IMR-90 (cell line): ENCODE measurements around the gene PLXNA4. TPM values are rescaled to one million over a fixed set of nuclear protein-coding genes. Genes with fewer than 3 reads are reported as not detected.

Experiments
- ATAC-seq: fragments of 200-7000 bp; cut with Tn5 transposase; 2 replicates; pipeline ENCODE4 v1.9.1; 2020; ENCODE audit warnings: low read depth, mild to moderate bottlenecking, moderate library complexity
- BruUV-seq: library from RNA; stranded (reverse); fragments of 400-500 nt; replicated peaks from 2 replicates; lab custom pipeline; 2021; lab: Mats Ljungman, UMichigan
- CTCF ChIA-PET: fragments of 300-600 bp; formaldehyde crosslinking; extraction: SDS; loops from one replicate; lab custom pipeline; 2021; ENCODE audit warnings: antibody characterized with exemption; lab: Yijun Ruan, JAX
- POLR2A ChIA-PET: fragments of 300-600 bp; sonication (Branson Sonifier 250); formaldehyde crosslinking; loops from one replicate; lab custom pipeline; 2022; ENCODE audit warnings: antibody characterized with exemption; ENCODE audit not compliant: unreplicated experiment; lab: Charles Lee
- DNase-seq: peaks from one replicate; pipeline ENCODE4 v3.0.0; 2013
- H2AFZ ChIP-seq: replicated peaks from 2 replicates; pipeline ENCODE3; 2013; ENCODE audit warnings: low read length, mild to moderate bottlenecking; ENCODE audit not compliant: poor library complexity
- H2AK5ac ChIP-seq: 2 replicates; pipeline ENCODE4 v1.6.1; 2013; ENCODE audit warnings: low read depth, low read length, inconsistent platforms
- H2AK9ac ChIP-seq: replicated peaks from 2 replicates; pipeline ENCODE3; 2013; ENCODE audit warnings: mild to moderate bottlenecking, low read depth, low read length, moderate library complexity; ENCODE audit not compliant: poor library complexity
- H2BK120ac ChIP-seq: 2 replicates; pipeline ENCODE4 v1.6.1; 2013; ENCODE audit warnings: low read depth, low read length, inconsistent platforms
- H2BK15ac ChIP-seq: 3 replicates; pipeline ENCODE4 v1.6.1; 2013; ENCODE audit warnings: low read depth, low read length, inconsistent platforms
- H2BK20ac ChIP-seq: 2 replicates; pipeline ENCODE4 v1.6.1; 2013; ENCODE audit warnings: low read depth, mild to moderate bottlenecking, inconsistent platforms, low read length, moderate library complexity
- H2BK5ac ChIP-seq: 2 replicates; pipeline ENCODE4 v1.6.1; 2013; ENCODE audit warnings: mild to moderate bottlenecking, low read depth, low read length, inconsistent platforms; ENCODE audit not compliant: poor library complexity, severe bottlenecking
- H3K14ac ChIP-seq: replicated peaks from 2 replicates; pipeline ENCODE4 v1.6.1; 2013; ENCODE audit warnings: low read depth, low read length, inconsistent platforms
- H3K18ac ChIP-seq: 2 replicates; pipeline ENCODE4 v1.6.1; 2013; ENCODE audit warnings: low read depth, low read length, control low read depth
- H3K23ac ChIP-seq: 2 replicates; pipeline ENCODE4 v1.6.1; 2013; ENCODE audit warnings: low read depth, low read length, inconsistent platforms
- H3K27ac ChIP-seq: 2 replicates; pipeline ENCODE4 v1.5.1; 2013; ENCODE audit warnings: mild to moderate bottlenecking, control low read depth, low read length; ENCODE audit not compliant: insufficient read depth
- H3K27me3 ChIP-seq: 2 replicates; pipeline ENCODE4 v1.6.1; 2013; ENCODE audit warnings: low read length; ENCODE audit not compliant: control insufficient read depth, insufficient read depth
- H3K36me3 ChIP-seq: 2 replicates; pipeline ENCODE4 v1.6.1; 2013; ENCODE audit warnings: low read length, mixed read lengths; ENCODE audit not compliant: control insufficient read depth, insufficient read depth
- H3K4ac ChIP-seq: 2 replicates; pipeline ENCODE4 v1.6.1; 2013; ENCODE audit warnings: low read depth, low read length, inconsistent platforms
- H3K4me1 ChIP-seq: 2 replicates; pipeline ENCODE4 v1.6.1; 2013; ENCODE audit warnings: low read length, mixed read lengths; ENCODE audit not compliant: control insufficient read depth, insufficient read depth
- H3K4me2 ChIP-seq: 2 replicates; pipeline ENCODE4 v1.6.1; 2013; ENCODE audit warnings: low read depth, mild to moderate bottlenecking, control low read depth, low read length, moderate library complexity
- H3K4me3 ChIP-seq: 2 replicates; pipeline ENCODE4 v1.5.1; 2013; ENCODE audit warnings: low read depth, mild to moderate bottlenecking, control low read depth, low read length, moderate library complexity; ENCODE audit not compliant: insufficient read depth
- H3K56ac ChIP-seq: 2 replicates; pipeline ENCODE4 v1.6.1; 2013; ENCODE audit warnings: low read length, inconsistent platforms; ENCODE audit not compliant: insufficient read depth; ENCODE audit errors: extremely low read depth
- H3K79me1 ChIP-seq, 2 experiments: 2 replicates each; pipeline ENCODE4 v1.6.1; 2013; ENCODE audit warnings: low read length in 2 of 2, inconsistent platforms in 1 of 2, low read depth in 1 of 2
- H3K9ac ChIP-seq: 2 replicates; pipeline ENCODE4 v1.6.1; 2013; ENCODE audit warnings: low read depth, low read length, control low read depth
- H3K9me1 ChIP-seq: 2 replicates; pipeline ENCODE4 v1.6.1; 2013; ENCODE audit warnings: low read length, inconsistent platforms; ENCODE audit not compliant: insufficient read depth
- H3K9me3 ChIP-seq: 2 replicates; pipeline ENCODE4 v1.6.1; 2013; ENCODE audit warnings: low read length; ENCODE audit not compliant: control insufficient read depth, insufficient read depth
- H4K20me1 ChIP-seq: 2 replicates; pipeline ENCODE4 v1.6.1; 2013; ENCODE audit warnings: low read length, inconsistent platforms; ENCODE audit not compliant: insufficient read depth
- H4K5ac ChIP-seq: 2 replicates; pipeline ENCODE4 v1.6.1; 2013; ENCODE audit warnings: mild to moderate bottlenecking, low read depth, low read length, control low read depth
- H4K8ac ChIP-seq, 2 experiments: 2 replicates each; pipeline ENCODE4 v1.6.1; 2013; ENCODE audit warnings: low read depth in 2 of 2, low read length in 2 of 2, control low read depth in 1 of 2, inconsistent platforms in 1 of 2
- H4K91ac ChIP-seq: 2 replicates; pipeline ENCODE4 v1.6.1; 2013; ENCODE audit warnings: low read depth, low read length, inconsistent platforms; ENCODE audit not compliant: insufficient read depth
- BHLHE40 ChIP-seq: fragments of 150-350 bp; IDR thresholded peaks from 2 replicates; pipeline ENCODE4 v1.6.1; 2016; ENCODE audit warnings: mild to moderate bottlenecking, low read depth, low read length
- CEBPB ChIP-seq: IDR thresholded peaks from 2 replicates; pipeline ENCODE4 v1.6.1; 2012; ENCODE audit warnings: low read depth, low read length, improper control_type of control experiment
- CHD1 ChIP-seq: IDR thresholded peaks from 2 replicates; pipeline ENCODE4 v1.6.1; 2012; ENCODE audit warnings: low read depth, low read length, improper control_type of control experiment
- FOS ChIP-seq: fragments of 150-350 bp; IDR thresholded peaks from 2 replicates; pipeline ENCODE4 v1.6.1; 2016; ENCODE audit warnings: low read depth, low read length
- MAFK ChIP-seq: IDR thresholded peaks from 2 replicates; pipeline ENCODE4 v1.6.1; 2012; ENCODE audit warnings: low read depth, low read length, improper control_type of control experiment
- MAZ ChIP-seq: IDR thresholded peaks from 2 replicates; pipeline ENCODE4 v1.6.1; 2012; ENCODE audit warnings: low read depth, mild to moderate bottlenecking, low read length, improper control_type of control experiment, moderate library complexity, borderline replicate concordance
- MXI1 ChIP-seq: IDR thresholded peaks from 2 replicates; pipeline ENCODE4 v1.6.1; 2012; ENCODE audit warnings: low read depth, mild to moderate bottlenecking, low read length, moderate library complexity, borderline replicate concordance
- NFE2L2 ChIP-seq: fragments of 150-350 bp; IDR thresholded peaks from 2 replicates; pipeline ENCODE4 v1.6.1; 2016; ENCODE audit warnings: low read depth, mild to moderate bottlenecking, low read length
- POLR2A ChIP-seq: IDR thresholded peaks from 2 replicates; pipeline ENCODE4 v1.6.1; 2012; ENCODE audit warnings: mild to moderate bottlenecking, low read depth, low read length
- RAD21 ChIP-seq: IDR thresholded peaks from 2 replicates; pipeline ENCODE4 v1.6.1; 2012; ENCODE audit warnings: low read length, improper control_type of control experiment
- RCOR1 ChIP-seq: IDR thresholded peaks from 2 replicates; pipeline ENCODE4 v1.6.1; 2012; ENCODE audit warnings: mild to moderate bottlenecking, low read length, improper control_type of control experiment; ENCODE audit not compliant: insufficient replicate concordance
- RFX5 ChIP-seq: IDR thresholded peaks from 2 replicates; pipeline ENCODE4 v1.8.0; 2012; ENCODE audit warnings: low read depth, mild to moderate bottlenecking, low read length, moderate library complexity
- SMC3 ChIP-seq: fragments of 150-350 bp; IDR thresholded peaks from 2 replicates; pipeline ENCODE4 v1.6.1; 2016; ENCODE audit warnings: low read depth, mild to moderate bottlenecking, antibody characterized with exemption, low read length, moderate library complexity
- WGBS, 2 experiments: methylation state at CpG; one replicate each; pipeline versions ENCODE4 v1.1.5 to v1.1.7; 2013; ENCODE audit warnings: missing lambda C conversion rate in 2 of 2; ENCODE audit not compliant: insufficient read length in 1 of 2; ENCODE audit errors: extremely low coverage in 2 of 2; 5-methylcytosine and 5-hydroxymethylcytosine counted together
- dilution Hi-C: fragments of 300-500 bp; cut with HindIII; formaldehyde crosslinking; loops from one replicate; pipeline ENCODE4 v1.14.3; 2018; ENCODE audit warnings: low sequenced_read_pairs; ENCODE audit not compliant: unreplicated experiment
- in situ Hi-C: fragments of 300-500 bp; cut with MboI; formaldehyde crosslinking; loops from 3 replicates; pipeline ENCODE4 v1.14.3; 2019; ENCODE audit warnings: low sequenced_read_pairs, inconsistent platforms, mixed read lengths
- intact Hi-C: fragments of 100-400 bp; cut with micrococcal nuclease; formaldehyde crosslinking; loops from 2 replicates; pipeline ENCODE4 v1.10.0; 2022
- polyA plus RNA-seq, 3 experiments: library from polyadenylated mRNA; depleted of rRNA; stranded (reverse); fragments of >200 nt; gene quantifications; 2 replicates each; pipeline ENCODE4 v1.2.3, GENCODE V29; 2012; ENCODE audit warnings: low replicate concordance in 1 of 3
- total RNA-seq: library from RNA; depleted of rRNA; stranded (reverse); fragments of >200 nt; gene quantifications from 2 replicates; pipeline ENCODE4 v1.2.3, GENCODE V29; 2012
- TF ChIP-seq, protein P1 (sequence below): conservative IDR thresholded peaks from 2 replicates; pipeline ENCODE4 v1.5.1; 2012; ENCODE audit warnings: mild to moderate bottlenecking, low read depth, low read length, improper control_type of control experiment
- TF ChIP-seq, protein P2 (sequence below): fragments of 150-350 bp; IDR thresholded peaks from 2 replicates; pipeline ENCODE4 v1.6.1; 2017; ENCODE audit warnings: mild to moderate bottlenecking, antibody characterized with exemption, low read length, low read depth
- TF ChIP-seq, protein P3 (sequence below): fragments of 150-350 bp; IDR thresholded peaks from 2 replicates; pipeline ENCODE4 v1.6.1; 2016; ENCODE audit warnings: low read depth, mild to moderate bottlenecking, low read length, moderate library complexity, borderline replicate concordance

The PLXNA4 gene
- total and polyA plus RNA-seq, 2 of the 4 experiments (the other 2 are of a cell fraction), result under 0.01 TPM

GRCh38 chr7:132465516-132465915 lies 110.8 kb downstream of the PLXNA4 start:
- Histone ChIP-seq H2BK120ac (no peak overlapping the region), H3K36me3 (no peaks in the 10 kb centered on the region), H3K18ac (no peak overlapping the region), H3K27me3 (no peaks in the 10 kb centered on the region), H2AFZ (no peak overlapping the region), H4K91ac (no peak overlapping the region), H4K5ac (no peak overlapping the region), H3K79me1 (no peaks in the 10 kb centered on the region), H3K9me3 (no peaks in the 10 kb centered on the region), H3K4me2 (no peak overlapping the region), H2BK5ac (no peak overlapping the region), H3K9ac (no peak overlapping the region), H3K4me3 (no peak overlapping the region), H3K56ac (no peak overlapping the region), H3K27ac (no peak overlapping the region), H2BK20ac (no peak overlapping the region), H2BK15ac (no peak overlapping the region), H3K4me1 (no peaks in the 10 kb centered on the region), H3K4ac (no peak overlapping the region), H3K9me1 (no peaks in the 10 kb centered on the region), H3K14ac (no peak overlapping the region), H2AK5ac (no peak overlapping the region), H4K20me1 (no peaks in the 10 kb centered on the region), H4K8ac (no peak overlapping the region), H3K23ac (no peak overlapping the region), H2AK9ac (no peak overlapping the region)
- in situ Hi-C loops (no loop called here), intact Hi-C loops (no loop called here), dilution Hi-C loops (no loop called here)
- CTCF ChIA-PET, result no interaction called here
- no TSS peak for BruUV-seq
- TF ChIP-seq FOS, result no peak
- no peak for TF ChIP-seq BHLHE40
- TF ChIP-seq, protein P1, sequence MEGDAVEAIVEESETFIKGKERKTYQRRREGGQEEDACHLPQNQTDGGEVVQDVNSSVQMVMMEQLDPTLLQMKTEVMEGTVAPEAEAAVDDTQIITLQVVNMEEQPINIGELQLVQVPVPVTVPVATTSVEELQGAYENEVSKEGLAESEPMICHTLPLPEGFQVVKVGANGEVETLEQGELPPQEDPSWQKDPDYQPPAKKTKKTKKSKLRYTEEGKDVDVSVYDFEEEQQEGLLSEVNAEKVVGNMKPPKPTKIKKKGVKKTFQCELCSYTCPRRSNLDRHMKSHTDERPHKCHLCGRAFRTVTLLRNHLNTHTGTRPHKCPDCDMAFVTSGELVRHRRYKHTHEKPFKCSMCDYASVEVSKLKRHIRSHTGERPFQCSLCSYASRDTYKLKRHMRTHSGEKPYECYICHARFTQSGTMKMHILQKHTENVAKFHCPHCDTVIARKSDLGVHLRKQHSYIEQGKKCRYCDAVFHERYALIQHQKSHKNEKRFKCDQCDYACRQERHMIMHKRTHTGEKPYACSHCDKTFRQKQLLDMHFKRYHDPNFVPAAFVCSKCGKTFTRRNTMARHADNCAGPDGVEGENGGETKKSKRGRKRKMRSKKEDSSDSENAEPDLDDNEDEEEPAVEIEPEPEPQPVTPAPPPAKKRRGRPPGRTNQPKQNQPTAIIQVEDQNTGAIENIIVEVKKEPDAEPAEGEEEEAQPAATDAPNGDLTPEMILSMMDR, result no peak
- TF ChIP-seq POLR2A, result no peak
- no peak for TF ChIP-seq CHD1
- TF ChIP-seq SMC3, result no peak
- TF ChIP-seq, protein P2, sequence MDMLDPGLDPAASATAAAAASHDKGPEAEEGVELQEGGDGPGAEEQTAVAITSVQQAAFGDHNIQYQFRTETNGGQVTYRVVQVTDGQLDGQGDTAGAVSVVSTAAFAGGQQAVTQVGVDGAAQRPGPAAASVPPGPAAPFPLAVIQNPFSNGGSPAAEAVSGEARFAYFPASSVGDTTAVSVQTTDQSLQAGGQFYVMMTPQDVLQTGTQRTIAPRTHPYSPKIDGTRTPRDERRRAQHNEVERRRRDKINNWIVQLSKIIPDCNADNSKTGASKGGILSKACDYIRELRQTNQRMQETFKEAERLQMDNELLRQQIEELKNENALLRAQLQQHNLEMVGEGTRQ, result no peak
- TF ChIP-seq NFE2L2, result no peak
- TF ChIP-seq MXI1, result no peak
- TF ChIP-seq, protein P3, sequence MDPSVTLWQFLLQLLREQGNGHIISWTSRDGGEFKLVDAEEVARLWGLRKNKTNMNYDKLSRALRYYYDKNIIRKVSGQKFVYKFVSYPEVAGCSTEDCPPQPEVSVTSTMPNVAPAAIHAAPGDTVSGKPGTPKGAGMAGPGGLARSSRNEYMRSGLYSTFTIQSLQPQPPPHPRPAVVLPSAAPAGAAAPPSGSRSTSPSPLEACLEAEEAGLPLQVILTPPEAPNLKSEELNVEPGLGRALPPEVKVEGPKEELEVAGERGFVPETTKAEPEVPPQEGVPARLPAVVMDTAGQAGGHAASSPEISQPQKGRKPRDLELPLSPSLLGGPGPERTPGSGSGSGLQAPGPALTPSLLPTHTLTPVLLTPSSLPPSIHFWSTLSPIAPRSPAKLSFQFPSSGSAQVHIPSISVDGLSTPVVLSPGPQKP, result no peak
- no peak for TF ChIP-seq RCOR1
- TF ChIP-seq CEBPB, result no peak
- TF ChIP-seq MAFK, result no peak
- TF ChIP-seq RAD21, result no peak
- no peak for TF ChIP-seq RFX5
- TF ChIP-seq MAZ, result no peak
- no peak for ATAC-seq
- no peak for DNase-seq
- WGBS, 2 experiments, result 47% methylated on average over 2 of the region's 4 CpGs; no CpG with 5 or more reads in 1 of the 2 experiments
- POLR2A ChIA-PET, result no interaction called here
